ENCODE results near the gene C5orf63. TPM values are rescaled to one million over a fixed set of nuclear protein-coding genes. Genes with fewer than 3 reads are reported as not detected.

The C5orf63 gene
- total and polyA plus RNA-seq, 2 of the 13 experiments (the other 11 are each of a cell fraction or from before 2014, with no cell fraction given), result 7.9 to 8.8 TPM

DNA sequence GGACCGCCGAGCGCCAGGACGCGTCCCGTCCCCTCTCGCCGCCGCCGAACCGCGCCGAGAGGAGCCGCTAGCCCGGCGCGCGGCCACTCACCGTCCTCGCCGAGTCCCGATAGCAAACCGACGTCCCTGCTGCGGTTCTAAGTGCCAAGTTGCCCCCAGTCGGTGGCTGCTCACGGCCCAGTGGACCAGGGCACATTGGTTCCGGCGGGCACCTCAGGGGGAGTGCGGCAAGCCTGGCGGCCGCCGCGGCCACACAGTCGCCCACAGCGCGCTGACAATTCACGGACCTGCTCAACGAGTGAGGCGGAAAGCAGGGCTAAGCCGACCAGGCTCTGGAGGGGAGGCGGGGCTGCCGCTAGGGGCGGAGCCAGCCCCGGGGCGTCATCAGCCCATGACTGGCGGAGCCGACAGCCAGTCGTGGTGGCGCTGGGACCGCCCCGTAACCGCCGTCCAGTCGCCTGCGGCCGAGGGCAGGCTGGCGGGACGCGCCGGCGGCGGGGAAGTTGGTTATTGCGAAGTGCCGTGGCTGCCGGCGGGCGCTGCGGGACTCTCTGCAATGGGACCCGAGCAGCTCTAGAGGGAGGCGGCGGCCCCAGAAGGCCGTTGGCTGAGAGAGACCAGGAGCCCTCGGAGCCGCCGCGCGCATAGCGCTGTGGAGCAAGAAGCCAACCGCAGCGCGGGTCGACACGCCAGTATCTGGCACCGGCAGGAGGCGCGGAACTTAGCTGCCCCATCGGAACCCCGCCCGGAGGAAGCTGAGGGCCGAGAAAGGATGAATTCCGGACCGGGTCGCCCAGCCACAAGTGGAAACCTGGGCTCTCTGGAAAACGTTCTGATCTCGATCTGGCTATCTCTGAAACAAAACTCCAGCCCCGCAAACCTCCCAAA is 42.8 kb downstream of the C5orf63 start, which contains the start of gene MARCHF3:
MARCHF3 (minus strand) TSS at position 300 of the 888 bp plus-strand sequence. CDS start 112,387 bp downstream, outside the sequence.
- peaks cover 54% of the 10 kb centered on the region for H3K4me1 ChIP-seq (ENCODE audit: insufficient read depth, low read length)
- no TSS peak for BruUV-seq (replicated peaks)
- H3K4me3 ChIP-seq (replicated peaks in 1 of 3; ENCODE audit: insufficient read depth in 1 of 3, low read depth in 2 of 3, low read length in 3 of 3), result peak within 1 kb of the TSS; percentile 60 to 90 (median 88)
- peak within 1 kb of the TSS; percentile 79 for H3K9ac ChIP-seq (ENCODE audit: insufficient read depth, low read depth, low read length)
- in situ Hi-C loops (cut with HindIII; ENCODE audit: extremely low pct_ligation_motif_present, low pct_unique_long_range_greater_than_20kb), result loop anchor here (25.0 kb wide), 1 partner anchor 368 kb away; no protein-coding TSS in a partner anchor
- H3K9me3 ChIP-seq (ENCODE audit: low read length), result no peaks in the 10 kb centered on the region
- peak; percentile 21 for FAIRE-seq
- no peak within 1 kb of the TSS for H2AFZ ChIP-seq (ENCODE audit: low read length)
- POLR2A ChIA-PET, result interaction anchor here (1.0 to 3.5 kb wide), 6 partner anchors 10 to 167 kb away, joined by 3 to 23 read pairs (median 4); partner anchors contain the start of gene C5orf63
- no CpG with 5 or more reads among the region's 97 CpGs for WGBS (ENCODE audit: low lambda C conversion rate)
- no peaks in the 10 kb centered on the region for H3K79me2 ChIP-seq (ENCODE audit: insufficient read depth, low read length)
- peak; percentile 94 for ATAC-seq
- peak; percentile 85 for DNase-seq (ENCODE audit: low spot score)
- no peaks in the 10 kb centered on the region for H4K20me1 ChIP-seq (ENCODE audit: insufficient read depth, low read length)
- intact Hi-C loops (cut with micrococcal nuclease; ENCODE audit: unreplicated experiment), result loop anchor here (2.0 to 5.0 kb wide), 2 partner anchors 167 to 374 kb away; no protein-coding TSS in a partner anchor
- peak within 1 kb of the TSS; percentile 88 for H3K4me2 ChIP-seq (ENCODE audit: low read depth, low read length)
- H3K27me3 ChIP-seq (ENCODE audit: control insufficient read depth in 1 of 2, insufficient read depth in 2 of 2, low read length in 2 of 2), result no peaks in the 10 kb centered on the region
- CTCF ChIA-PET (ENCODE audit: low intra/inter-chr PET ratio, low total read pairs), result no interaction called here
- no peaks in the 10 kb centered on the region for H3K36me3 ChIP-seq (replicated peaks in 1 of 2; ENCODE audit: control insufficient read depth in 1 of 2, insufficient read depth in 2 of 2, low read length in 2 of 2)
- H3K27ac ChIP-seq (ENCODE audit: extremely low read length, insufficient read depth, low read length), result peak within 1 kb of the TSS; percentile 78
- TF ChIP-seq MYNN (CRISPR knock-in tag; IDR thresholded peaks at IDR 0.05; ENCODE audit: low read depth), result no peak
- TF ChIP-seq TP53 (CRISPR knock-in tag; conservative IDR thresholded peaks at IDR 0.05), result no peak
- TF ChIP-seq, protein P1, sequence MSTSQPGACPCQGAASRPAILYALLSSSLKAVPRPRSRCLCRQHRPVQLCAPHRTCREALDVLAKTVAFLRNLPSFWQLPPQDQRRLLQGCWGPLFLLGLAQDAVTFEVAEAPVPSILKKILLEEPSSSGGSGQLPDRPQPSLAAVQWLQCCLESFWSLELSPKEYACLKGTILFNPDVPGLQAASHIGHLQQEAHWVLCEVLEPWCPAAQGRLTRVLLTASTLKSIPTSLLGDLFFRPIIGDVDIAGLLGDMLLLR (CRISPR knock-in tag; IDR thresholded peaks at IDR 0.05), result no peak; the same call in none of the 2 replicates
- 0 out of 2 replicates have a peak, but pooled peaks have one; percentile 24 for TF ChIP-seq ZZZ3 (CRISPR knock-in tag; IDR thresholded peaks at IDR 0.05; ENCODE audit: borderline replicate concordance)
- no peak for TF ChIP-seq FOXP1 (IDR thresholded peaks at IDR 0.05)
- TF ChIP-seq FOXP1 (CRISPR knock-in tag; IDR thresholded peaks at IDR 0.05), result no peak
- TF ChIP-seq ZNF644 (CRISPR knock-in tag; IDR thresholded peaks at IDR 0.05; ENCODE audit: low read depth), result no peak
- TF ChIP-seq SMAD3 (CRISPR knock-in tag; IDR thresholded peaks at IDR 0.05), result 0 out of 2 replicates have a peak, but pooled peaks have one; percentile 15
- TF ChIP-seq, protein P2, sequence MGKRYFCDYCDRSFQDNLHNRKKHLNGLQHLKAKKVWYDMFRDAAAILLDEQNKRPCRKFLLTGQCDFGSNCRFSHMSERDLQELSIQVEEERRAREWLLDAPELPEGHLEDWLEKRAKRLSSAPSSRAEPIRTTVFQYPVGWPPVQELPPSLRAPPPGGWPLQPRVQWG (CRISPR knock-in tag; IDR thresholded peaks at IDR 0.05; ENCODE audit: borderline replicate concordance, low read depth), result no peak
- TF ChIP-seq GATA4 (IDR thresholded peaks at IDR 0.05; ENCODE audit: borderline replicate concordance, low read depth), result no peak
- TF ChIP-seq IKZF4 (CRISPR knock-in tag; IDR thresholded peaks at IDR 0.05; ENCODE audit: borderline replicate concordance, low read depth, not compliant biosample characterization), result no peak
- TF ChIP-seq, protein P3, sequence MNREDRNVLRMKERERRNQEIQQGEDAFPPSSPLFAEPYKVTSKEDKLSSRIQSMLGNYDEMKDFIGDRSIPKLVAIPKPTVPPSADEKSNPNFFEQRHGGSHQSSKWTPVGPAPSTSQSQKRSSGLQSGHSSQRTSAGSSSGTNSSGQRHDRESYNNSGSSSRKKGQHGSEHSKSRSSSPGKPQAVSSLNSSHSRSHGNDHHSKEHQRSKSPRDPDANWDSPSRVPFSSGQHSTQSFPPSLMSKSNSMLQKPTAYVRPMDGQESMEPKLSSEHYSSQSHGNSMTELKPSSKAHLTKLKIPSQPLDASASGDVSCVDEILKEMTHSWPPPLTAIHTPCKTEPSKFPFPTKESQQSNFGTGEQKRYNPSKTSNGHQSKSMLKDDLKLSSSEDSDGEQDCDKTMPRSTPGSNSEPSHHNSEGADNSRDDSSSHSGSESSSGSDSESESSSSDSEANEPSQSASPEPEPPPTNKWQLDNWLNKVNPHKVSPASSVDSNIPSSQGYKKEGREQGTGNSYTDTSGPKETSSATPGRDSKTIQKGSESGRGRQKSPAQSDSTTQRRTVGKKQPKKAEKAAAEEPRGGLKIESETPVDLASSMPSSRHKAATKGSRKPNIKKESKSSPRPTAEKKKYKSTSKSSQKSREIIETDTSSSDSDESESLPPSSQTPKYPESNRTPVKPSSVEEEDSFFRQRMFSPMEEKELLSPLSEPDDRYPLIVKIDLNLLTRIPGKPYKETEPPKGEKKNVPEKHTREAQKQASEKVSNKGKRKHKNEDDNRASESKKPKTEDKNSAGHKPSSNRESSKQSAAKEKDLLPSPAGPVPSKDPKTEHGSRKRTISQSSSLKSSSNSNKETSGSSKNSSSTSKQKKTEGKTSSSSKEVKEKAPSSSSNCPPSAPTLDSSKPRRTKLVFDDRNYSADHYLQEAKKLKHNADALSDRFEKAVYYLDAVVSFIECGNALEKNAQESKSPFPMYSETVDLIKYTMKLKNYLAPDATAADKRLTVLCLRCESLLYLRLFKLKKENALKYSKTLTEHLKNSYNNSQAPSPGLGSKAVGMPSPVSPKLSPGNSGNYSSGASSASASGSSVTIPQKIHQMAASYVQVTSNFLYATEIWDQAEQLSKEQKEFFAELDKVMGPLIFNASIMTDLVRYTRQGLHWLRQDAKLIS (CRISPR knock-in tag; IDR thresholded peaks at IDR 0.05), result no peak
- TF ChIP-seq ZNF761 (CRISPR knock-in tag; conservative IDR thresholded peaks at IDR 0.05), result peak; percentile 90
- TF ChIP-seq SRF (IDR thresholded peaks at IDR 0.05; ENCODE audit: low read depth, low read length), result no peak
- TF ChIP-seq, protein P4, sequence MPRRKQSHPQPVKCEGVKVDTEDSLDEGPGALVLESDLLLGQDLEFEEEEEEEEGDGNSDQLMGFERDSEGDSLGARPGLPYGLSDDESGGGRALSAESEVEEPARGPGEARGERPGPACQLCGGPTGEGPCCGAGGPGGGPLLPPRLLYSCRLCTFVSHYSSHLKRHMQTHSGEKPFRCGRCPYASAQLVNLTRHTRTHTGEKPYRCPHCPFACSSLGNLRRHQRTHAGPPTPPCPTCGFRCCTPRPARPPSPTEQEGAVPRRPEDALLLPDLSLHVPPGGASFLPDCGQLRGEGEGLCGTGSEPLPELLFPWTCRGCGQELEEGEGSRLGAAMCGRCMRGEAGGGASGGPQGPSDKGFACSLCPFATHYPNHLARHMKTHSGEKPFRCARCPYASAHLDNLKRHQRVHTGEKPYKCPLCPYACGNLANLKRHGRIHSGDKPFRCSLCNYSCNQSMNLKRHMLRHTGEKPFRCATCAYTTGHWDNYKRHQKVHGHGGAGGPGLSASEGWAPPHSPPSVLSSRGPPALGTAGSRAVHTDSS (CRISPR knock-in tag; conservative IDR thresholded peaks at IDR 0.05), result no peak
- TF ChIP-seq SUZ12 (IDR thresholded peaks at IDR 0.05; ENCODE audit: low read depth, low read length), result no peak
- no peak for TF ChIP-seq SOX13 (IDR thresholded peaks at IDR 0.05)
- 0 out of 4 replicates have a peak, but pooled peaks of 1 of the 2 experiments have one; percentile 4 for TF ChIP-seq SOX13 (CRISPR knock-in tag; conservative IDR thresholded peaks at IDR 0.05 in 1 of 2, IDR thresholded peaks at IDR 0.05 in 1 of 2)
